HG02642 (cell line): Measurements from ENCODE around the gene PIERCE2.
"Not testable (repeated sequence)": the region's sequence is repeated elsewhere in the genome, so short reads cannot be mapped to it uniquely, and the experiment has no call there.

Experiments used
- ATAC-seq: cut with Tn5 transposase; IDR thresholded peaks from one replicate; pipeline ENCODE4 v1.9.1; 2021; ENCODE audit warnings: mild to moderate bottlenecking; ENCODE audit not compliant: unreplicated experiment, poor library complexity

The PIERCE2 gene

DNA sequence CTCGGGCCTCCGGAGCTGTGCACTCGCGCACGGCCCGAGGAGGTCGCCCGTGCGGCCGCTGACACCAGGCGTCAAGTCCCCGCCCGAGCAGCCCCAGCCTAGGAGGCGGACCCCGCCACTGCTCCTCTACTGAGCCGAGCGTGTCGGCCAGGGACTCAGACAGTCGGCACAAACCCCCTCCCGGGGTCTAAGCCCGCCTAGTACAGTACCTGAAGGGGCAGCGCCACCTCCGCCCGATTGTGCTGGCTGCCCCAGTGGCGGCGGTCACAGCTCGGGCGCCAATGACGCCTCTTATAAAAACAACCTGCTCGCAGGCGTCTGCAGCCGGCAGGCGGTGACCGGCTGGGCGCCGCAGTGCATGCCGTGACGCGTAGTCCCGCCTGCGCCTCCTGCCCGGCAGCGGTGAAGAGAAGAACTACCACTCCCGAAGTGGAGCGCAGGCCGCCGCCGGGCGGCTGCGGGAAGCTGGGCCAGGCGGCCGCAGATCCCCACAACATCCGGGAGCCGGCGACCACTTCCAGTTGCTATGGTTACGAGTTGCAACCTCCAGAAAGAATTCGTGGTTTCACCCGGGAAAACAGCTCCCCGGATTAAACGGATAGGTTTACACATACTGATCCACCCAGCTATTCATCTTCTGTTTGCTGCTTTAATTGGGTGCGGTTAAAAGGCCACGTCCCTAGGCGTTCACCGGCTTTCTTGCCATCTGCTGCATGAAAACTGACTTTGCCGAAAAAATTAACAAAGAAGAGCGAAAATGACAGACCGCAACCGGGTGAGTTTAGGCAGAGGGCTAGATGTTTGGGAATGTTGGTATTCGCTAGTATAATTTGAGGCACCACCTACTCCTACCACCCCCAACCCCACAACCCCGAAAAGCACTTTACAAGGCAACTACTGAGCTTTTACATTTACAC lies at the start of gene PIERCE2, which contains the start of gene CCPG1:
PIERCE2 (plus strand) TSS at position 484 of the 917 bp plus-strand sequence; CDS start at position 758, 274 bp downstream.
CCPG1 (minus strand) TSS at position 348 of the 917 bp plus-strand sequence. CDS start 18,935 bp downstream, outside the sequence.
- ATAC-seq: peak; percentile 97

GRCh38 chr15:55360256-55360655 lies 48.0 kb upstream of the PIERCE2 start:
- ATAC-seq: no peak

DNA sequence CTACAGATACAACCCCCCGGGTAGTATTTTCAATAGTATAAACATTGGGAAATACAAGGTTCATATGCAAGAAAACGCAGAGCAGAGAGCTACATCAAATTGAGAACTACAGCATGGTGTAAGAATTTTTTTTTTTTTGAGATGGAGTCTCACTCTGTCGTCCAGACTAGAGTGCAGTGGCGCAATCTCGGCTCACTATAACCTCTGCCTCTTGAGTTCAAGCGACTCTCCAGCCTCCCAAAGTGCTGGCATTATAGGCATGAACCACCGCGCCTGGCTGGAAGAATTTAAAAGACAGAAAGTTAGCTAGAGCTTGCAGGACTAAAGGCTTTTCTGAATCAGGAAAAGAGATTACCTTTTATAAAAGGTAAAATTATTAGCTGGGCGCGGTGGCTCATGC lies 47.2 kb upstream of the PIERCE2 start:
- ATAC-seq: no peak

- ATAC-seq: no peak
Observed at GRCh38 chr15:55362641-55363040, 45.7 kb upstream of the PIERCE2 start.

GRCh38 chr15:55366981-55367380 lies 41.3 kb upstream of the PIERCE2 start:
- no peak for ATAC-seq

- ATAC-seq: peak; percentile 61
Observed at GRCh38 chr15:55372701-55373440, 35.4 kb upstream of the PIERCE2 start.

GRCh38 chr15:55379095-55379494 lies 29.2 kb upstream of the PIERCE2 start:
- ATAC-seq: no peak

- ATAC-seq: no peak
Observed at GRCh38 chr15:55381595-55381994, 26.7 kb upstream of the PIERCE2 start.

- ATAC-seq: no peak
Observed at GRCh38 chr15:55383687-55384086, 24.6 kb upstream of the PIERCE2 start.

DNA sequence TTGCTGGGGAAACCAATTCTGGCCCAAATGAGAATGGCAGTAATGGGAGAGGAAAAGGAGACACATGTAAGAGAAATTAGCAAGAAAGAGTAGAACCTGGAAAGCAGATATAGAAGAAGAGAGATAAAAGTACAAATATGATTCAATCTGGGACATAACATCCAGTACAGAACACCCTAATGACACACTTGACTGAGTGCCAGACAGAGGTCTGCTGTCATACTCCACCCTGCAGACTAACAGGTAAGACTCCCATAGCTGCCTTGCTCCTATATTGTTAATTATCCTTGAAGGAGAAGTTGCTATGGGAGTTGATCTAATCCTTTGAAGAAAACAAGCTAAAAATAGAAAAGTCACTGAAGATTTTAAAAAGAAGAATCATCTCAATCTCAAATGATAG lies 21.3 kb upstream of the PIERCE2 start:
- no peak for ATAC-seq

DNA sequence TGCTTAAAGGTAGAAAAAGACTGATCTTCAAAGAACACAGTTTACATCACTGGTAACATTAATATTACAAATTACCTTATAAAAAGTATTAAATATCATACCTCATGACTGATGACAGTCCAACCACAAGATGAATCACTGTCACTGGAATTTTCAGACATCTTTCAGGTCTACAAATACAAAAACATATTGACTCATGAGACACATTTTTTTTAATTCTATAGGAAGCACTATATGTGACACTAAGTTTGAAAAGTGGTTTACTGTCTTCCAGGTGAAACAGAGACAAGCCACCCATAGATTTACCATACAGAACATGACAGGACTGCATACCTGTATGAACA lies 19.1 kb upstream of the PIERCE2 start:
- ATAC-seq: no peak

DNA sequence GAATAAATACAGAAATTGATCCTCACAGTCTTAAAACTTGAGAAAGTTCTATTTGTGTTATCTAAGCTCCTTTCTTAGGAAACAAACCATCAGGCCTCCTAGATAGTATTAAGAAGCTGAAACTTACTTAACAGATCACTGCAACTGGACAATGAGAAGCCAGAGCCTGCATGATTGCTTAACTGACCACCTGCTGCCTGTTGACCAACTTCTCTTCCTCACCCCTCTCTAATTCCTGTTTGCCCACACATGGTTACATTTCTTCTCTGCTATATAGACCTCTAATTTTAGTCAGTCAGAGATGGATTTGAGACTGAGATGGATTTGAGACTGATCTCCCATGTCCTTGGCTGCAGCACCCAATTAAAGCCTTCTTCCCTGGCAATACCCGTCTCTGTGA lies 13.6 kb upstream of the PIERCE2 start:
- ATAC-seq: no peak

DNA sequence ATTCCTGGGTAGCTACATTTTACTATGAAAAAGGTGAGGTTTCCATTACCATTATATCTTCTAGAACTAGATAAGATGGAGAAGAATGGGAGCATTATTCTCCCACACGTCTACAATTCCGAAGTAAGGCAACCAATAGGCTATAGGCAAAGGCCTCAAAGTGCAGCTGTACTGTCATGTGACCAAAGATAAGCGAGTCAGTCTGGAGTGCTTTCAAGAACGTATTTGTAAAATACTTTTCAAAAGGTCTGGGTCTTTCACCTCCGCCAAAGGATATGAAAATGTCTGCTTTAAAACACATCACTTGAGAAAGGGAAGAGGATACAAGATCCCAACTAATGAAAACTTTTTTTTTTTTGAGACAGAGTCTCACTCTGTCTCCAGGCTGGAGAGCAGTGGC lies 10.1 kb upstream of the PIERCE2 start:
- no peak for ATAC-seq

DNA sequence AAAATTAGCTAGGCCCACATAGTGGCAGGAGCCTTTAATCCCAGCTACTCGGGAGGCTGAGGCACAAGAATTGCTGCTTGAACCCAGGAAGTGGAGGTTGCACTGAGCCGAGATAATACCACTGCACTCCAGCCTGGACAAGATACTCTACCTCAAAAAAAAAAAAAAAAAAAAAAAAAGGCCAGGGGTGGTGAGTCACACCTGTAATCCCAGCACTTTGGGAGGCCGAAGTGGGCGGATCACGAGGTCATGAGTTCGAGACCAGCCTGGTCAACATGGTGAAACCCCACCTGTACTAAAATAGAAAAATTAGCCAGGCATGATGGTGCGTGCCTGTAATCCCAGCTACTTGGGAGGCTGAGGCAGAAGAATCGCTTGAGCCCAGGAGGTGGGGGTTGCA lies 8.2 kb upstream of the PIERCE2 start:
- not testable (repeated sequence) for ATAC-seq

- ATAC-seq: no peak
Observed at GRCh38 chr15:55401786-55402246, 6.5 kb upstream of the PIERCE2 start.

DNA sequence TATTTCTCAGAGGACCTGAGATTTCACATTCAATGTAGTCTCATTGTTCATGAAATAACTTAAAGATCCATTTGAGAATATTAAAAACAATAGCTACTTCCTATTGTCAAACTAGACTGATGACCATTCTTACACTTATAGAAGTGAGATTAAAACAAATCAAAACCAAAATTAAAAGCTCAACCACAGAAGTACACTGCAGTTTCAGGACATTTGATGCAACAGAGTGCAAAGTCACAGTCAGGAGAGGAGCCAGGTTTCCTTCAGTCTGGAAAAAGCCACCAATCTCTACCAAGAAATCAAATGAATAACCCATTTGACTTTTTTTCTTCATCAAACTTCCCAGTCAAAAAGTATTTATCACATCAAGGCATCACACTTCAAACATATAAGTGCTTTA lies 5.6 kb upstream of the PIERCE2 start:
- peak; percentile 38 for ATAC-seq

DNA sequence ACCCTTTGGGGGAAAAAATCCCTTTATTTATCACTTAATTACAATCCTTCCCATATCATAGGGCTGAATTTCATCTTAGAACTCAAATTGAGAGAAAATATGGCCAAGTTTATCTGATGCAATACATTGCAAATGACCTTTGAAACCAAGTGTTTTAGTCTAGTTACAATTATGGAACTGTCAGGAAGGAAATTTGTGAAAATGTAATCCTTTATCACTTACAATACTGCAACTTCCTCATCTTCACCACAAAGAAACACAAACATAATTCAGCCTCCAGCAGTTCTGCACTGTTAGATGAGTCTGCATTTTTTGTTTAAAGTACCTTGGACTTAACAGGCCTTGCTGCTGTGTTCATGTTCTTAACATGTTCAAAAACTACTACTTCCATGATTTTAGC lies 4.8 kb upstream of the PIERCE2 start:
- no peak for ATAC-seq

- ATAC-seq: peak; percentile 1
Observed at GRCh38 chr15:55407498-55408011, 740 bp upstream of the PIERCE2 start.

DNA sequence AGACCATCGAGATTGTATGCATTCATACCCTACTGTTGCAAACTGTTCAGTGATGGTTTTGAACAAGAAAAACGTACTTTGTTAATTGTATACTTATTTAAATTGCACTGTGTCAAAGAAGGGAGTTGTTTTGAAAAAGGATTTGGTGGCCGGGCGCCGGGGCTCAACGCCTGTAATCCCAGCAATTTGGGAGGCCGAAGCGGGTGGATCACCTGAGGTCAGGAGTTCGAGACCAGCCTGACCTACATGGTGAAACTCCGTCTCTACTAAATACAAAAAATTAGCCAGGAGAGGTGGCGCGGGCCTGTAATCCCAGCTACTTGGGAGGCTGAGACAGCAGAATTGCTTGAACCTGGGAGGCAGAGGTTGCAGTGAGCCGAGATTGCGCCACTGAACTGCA lies 681 bp downstream of the PIERCE2 start:
- not testable (repeated sequence) for ATAC-seq

DNA sequence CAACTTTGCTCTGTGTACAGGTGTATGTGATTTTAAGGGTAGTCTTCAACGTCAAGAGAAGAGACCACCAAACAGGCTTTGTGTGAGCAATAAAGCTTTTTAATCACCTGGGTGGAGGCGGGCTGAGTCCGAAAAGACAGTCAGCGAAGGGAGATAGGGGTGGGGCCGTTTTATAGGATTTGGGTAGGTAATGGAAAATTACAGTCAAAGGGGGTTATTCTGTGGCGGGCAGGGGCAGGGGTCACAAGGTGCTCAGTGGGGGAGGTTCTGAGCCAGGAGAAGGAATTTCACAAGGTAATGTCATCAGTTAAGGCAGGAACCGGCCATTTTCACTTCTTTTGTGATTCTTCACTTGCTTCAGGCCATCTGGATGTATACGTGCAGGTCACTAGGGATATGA lies 9.4 kb downstream of the PIERCE2 start:
- not testable (repeated sequence) for ATAC-seq
